Immature natural killer cell (primary cell): ENCODE results near the gene DOCK10. TPM values are rescaled to one million over a fixed set of nuclear protein-coding genes. Genes with fewer than 3 reads are reported as not detected.
"Not testable (repeated sequence)": the region's sequence is repeated elsewhere in the genome, so short reads cannot be mapped to it uniquely, and the experiment has no call there.

Experiments used
- DNase-seq, 3 donors: peaks; one replicate each; pipeline ENCODE4 v3.0.0; 2022; ENCODE audit warnings: mixed read lengths in 1 of 3
- H3K27ac Mint-ChIP-seq, 6 donors: one replicate each; pipeline ENCODE4 v1.8.0; 2020; ENCODE audit warnings: mixed read lengths in 6 of 6, mild to moderate bottlenecking in 5 of 6, inconsistent platforms in 4 of 6, moderate library complexity in 3 of 6
- H3K27me3 Mint-ChIP-seq, 3 donors: one replicate each; pipeline ENCODE4 v1.8.0; 2020 to 2021; ENCODE audit warnings: low read depth in 3 of 3, mild to moderate bottlenecking in 3 of 3, mixed read lengths in 3 of 3, moderate library complexity in 3 of 3, inconsistent platforms in 1 of 3
- H3K36me3 Mint-ChIP-seq, 3 donors: one replicate each; pipeline ENCODE4 v1.8.0; 2020; ENCODE audit warnings: mixed read lengths in 3 of 3, inconsistent platforms in 2 of 3, mild to moderate bottlenecking in 2 of 3
- H3K4me1 Mint-ChIP-seq, 2 donors: one replicate each; pipeline ENCODE4 v1.8.0; 2020; ENCODE audit warnings: inconsistent platforms in 2 of 2, mild to moderate bottlenecking in 2 of 2, mixed read lengths in 2 of 2, moderate library complexity in 1 of 2
- H3K4me3 Mint-ChIP-seq, 5 donors: one replicate each; pipeline ENCODE4 v1.8.0; 2020; ENCODE audit warnings: mild to moderate bottlenecking in 5 of 5, mixed read lengths in 5 of 5, inconsistent platforms in 3 of 5, moderate library complexity in 3 of 5
- H3K9me3 Mint-ChIP-seq, 6 donors: one replicate each; pipeline ENCODE4 v1.8.0; 2020; ENCODE audit warnings: mild to moderate bottlenecking in 6 of 6, mixed read lengths in 6 of 6, inconsistent platforms in 4 of 6, moderate library complexity in 3 of 6
- polyA plus RNA-seq, 3 donors: library from polyadenylated mRNA; unstranded; fragments of 300-500 nt; fragmentation: Illumina TruSeq; gene quantifications; one replicate each; pipeline ENCODE4 v1.2.3, GENCODE V29; 2021

Gene DOCK10
- polyA plus RNA-seq, 3 donors from 2014 or later: 10.2 to 61.9 (median 22.9) TPM

GRCh38 chr2:224957540-224958461 is 84.5 kb downstream of the DOCK10 start:
- DNase-seq: no peak
- peaks cover 0 to 4% (median 2%) of the 10 kb centered on the region in 3 donors for H3K27me3 Mint-ChIP-seq

GRCh38 chr2:224956706-224957105 is 85.6 kb downstream of the DOCK10 start:
- Mint-ChIP-seq H3K4me3 (no peak overlapping the region), H3K27me3 (peaks cover 0 to 4% (median 2%) of the 10 kb centered on the region in 3 donors), H3K27ac (peak overlapping the region; percentile 72 to 92 (median 88)), H3K4me1 (peaks cover 59 to 94% of the 10 kb centered on the region in 2 donors), H3K36me3 (no peaks in the 10 kb centered on the region), H3K9me3 (no peaks in the 10 kb centered on the region)
- DNase-seq: no peak

More at GRCh38 chr2:224957540-224958461, 84.5 kb downstream of the DOCK10 start:
- peak overlapping the region; percentile 19 to 75 (median 42) for H3K4me3 Mint-ChIP-seq
- H3K27ac Mint-ChIP-seq: peak overlapping the region; percentile 72 to 92 (median 88)
- no peaks in the 10 kb centered on the region for H3K36me3 Mint-ChIP-seq
- peaks cover 56 to 94% of the 10 kb centered on the region in 2 donors for H3K4me1 Mint-ChIP-seq
- H3K9me3 Mint-ChIP-seq: no peaks in the 10 kb centered on the region

GRCh38 chr2:224954980-224955379 is 87.3 kb downstream of the DOCK10 start:
- H3K4me3 Mint-ChIP-seq: no peak overlapping the region
- peaks cover 0 to 4% (median 0%) of the 10 kb centered on the region in 3 donors for H3K27me3 Mint-ChIP-seq
- H3K27ac Mint-ChIP-seq: peak overlapping the region in 3 of 6 donors; percentile 28 to 68 (median 40)
- H3K9me3 Mint-ChIP-seq: no peaks in the 10 kb centered on the region
- no peak for DNase-seq
- no peaks in the 10 kb centered on the region for H3K36me3 Mint-ChIP-seq
- H3K4me1 Mint-ChIP-seq: peaks cover 73 to 99% of the 10 kb centered on the region in 2 donors

- peak; percentile 36 to 45 (median 40) for DNase-seq
- Mint-ChIP-seq H3K9me3 (no peaks in the 10 kb centered on the region), H3K27me3 (peaks cover 0 to 4% (median 0%) of the 10 kb centered on the region in 3 donors), H3K27ac (peak overlapping the region; percentile 31 to 91 (median 85)), H3K4me3 (peak overlapping the region; percentile 41 to 74 (median 73)), H3K4me1 (peaks cover 81 to 99% of the 10 kb centered on the region in 2 donors), H3K36me3 (peaks cover 0 to 4% (median 0%) of the 10 kb centered on the region in 3 donors)
These were observed 89.2 kb downstream of the DOCK10 start for GRCh38 chr2:224952936-224953657.

- Mint-ChIP-seq H3K4me3 (peak overlapping the region; percentile 15 to 72 (median 48)), H3K27ac (peak overlapping the region; percentile 80 to 91 (median 88)), H3K36me3 (peaks cover 0 to 4% (median 0%) of the 10 kb centered on the region in 3 donors), H3K9me3 (no peaks in the 10 kb centered on the region), H3K4me1 (peaks cover 80 to 99% of the 10 kb centered on the region in 2 donors), H3K27me3 (peaks cover 0 to 4% (median 0%) of the 10 kb centered on the region in 3 donors)
- DNase-seq: no peak
These were observed 90.4 kb downstream of the DOCK10 start for GRCh38 chr2:224951723-224952481.

- Mint-ChIP-seq H3K27ac (peak overlapping the region in 5 of 6 donors; percentile 74 to 82 (median 80)), H3K27me3 (peaks cover 0 to 4% (median 0%) of the 10 kb centered on the region in 3 donors), H3K9me3 (no peaks in the 10 kb centered on the region), H3K4me1 (peaks cover 89 to 100% of the 10 kb centered on the region in 2 donors), H3K4me3 (peak overlapping the region in 1 of 5 donors; percentile 26), H3K36me3 (peaks cover 0 to 4% (median 0%) of the 10 kb centered on the region in 3 donors)
- no peak for DNase-seq
These were observed 93.4 kb downstream of the DOCK10 start for GRCh38 chr2:224948859-224949258.

GRCh38 chr2:224948005-224948404 is 94.3 kb downstream of the DOCK10 start:
- peaks cover 89 to 100% of the 10 kb centered on the region in 2 donors for H3K4me1 Mint-ChIP-seq
- H3K9me3 Mint-ChIP-seq: no peaks in the 10 kb centered on the region
- no peak for DNase-seq
- peaks cover 0 to 1% (median 0%) of the 10 kb centered on the region in 3 donors for H3K27me3 Mint-ChIP-seq
- H3K4me3 Mint-ChIP-seq: no peak overlapping the region
- H3K27ac Mint-ChIP-seq: peak overlapping the region in 5 of 6 donors; percentile 35 to 82 (median 71)
- peaks cover 0 to 4% (median 0%) of the 10 kb centered on the region in 3 donors for H3K36me3 Mint-ChIP-seq

- H3K9me3 Mint-ChIP-seq: no peaks in the 10 kb centered on the region
- H3K36me3 Mint-ChIP-seq: peaks cover 0 to 4% (median 0%) of the 10 kb centered on the region in 3 donors
- H3K27ac Mint-ChIP-seq: peak overlapping the region; percentile 80 to 99 (median 96)
- DNase-seq: no peak
- peak overlapping the region; percentile 86 to 98 (median 92) for H3K4me3 Mint-ChIP-seq
- peaks cover 0 to 1% (median 0%) of the 10 kb centered on the region in 3 donors for H3K27me3 Mint-ChIP-seq
- H3K4me1 Mint-ChIP-seq: peaks cover 89 to 100% of the 10 kb centered on the region in 2 donors
These were observed 94.7 kb downstream of the DOCK10 start for GRCh38 chr2:224947566-224947965.

- peaks cover 0 to 1% (median 0%) of the 10 kb centered on the region in 3 donors for H3K27me3 Mint-ChIP-seq
- peak; percentile 45 to 53 (median 46) for DNase-seq
- peak overlapping the region; percentile 80 to 99 (median 96) for H3K27ac Mint-ChIP-seq
- H3K9me3 Mint-ChIP-seq: no peaks in the 10 kb centered on the region
- peak overlapping the region; percentile 86 to 98 (median 92) for H3K4me3 Mint-ChIP-seq
- H3K4me1 Mint-ChIP-seq: peaks cover 90 to 100% of the 10 kb centered on the region in 2 donors
- peaks cover 0 to 4% (median 0%) of the 10 kb centered on the region in 3 donors for H3K36me3 Mint-ChIP-seq
These were observed 95.4 kb downstream of the DOCK10 start for GRCh38 chr2:224946895-224947294.

GRCh38 chr2:224944707-224945547 is 97.3 kb downstream of the DOCK10 start:
- Mint-ChIP-seq H3K4me1 (peaks cover 84 to 97% of the 10 kb centered on the region in 2 donors), H3K36me3 (peaks cover 0 to 4% (median 0%) of the 10 kb centered on the region in 3 donors)
- DNase-seq: no peak

GRCh38 chr2:224943601-224944041 is 98.6 kb downstream of the DOCK10 start:
- Mint-ChIP-seq H3K4me3 (peak overlapping the region in 4 of 5 donors; percentile 8 to 92 (median 67)), H3K4me1 (peaks cover 79 to 97% of the 10 kb centered on the region in 2 donors), H3K27ac (peak overlapping the region; percentile 5 to 84 (median 68))
- not testable (repeated sequence) for H3K36me3 Mint-ChIP-seq, DNase-seq, H3K27me3 Mint-ChIP-seq, H3K9me3 Mint-ChIP-seq

More at GRCh38 chr2:224944707-224945547, 97.3 kb downstream of the DOCK10 start:
- no peaks in the 10 kb centered on the region for H3K9me3 Mint-ChIP-seq
- H3K27ac Mint-ChIP-seq: peak overlapping the region; percentile 61 to 84 (median 74)
- peaks cover 0 to 1% (median 0%) of the 10 kb centered on the region in 3 donors for H3K27me3 Mint-ChIP-seq
- peak overlapping the region; percentile 53 to 92 (median 81) for H3K4me3 Mint-ChIP-seq

- Mint-ChIP-seq H3K36me3 (no peaks in the 10 kb centered on the region), H3K4me1 (peaks cover 81 to 97% of the 10 kb centered on the region in 2 donors), H3K27ac (peak overlapping the region in 5 of 6 donors; percentile 23 to 81 (median 55)), H3K4me3 (peak overlapping the region in 2 of 5 donors; percentile 56), H3K27me3 (peaks cover 0 to 1% (median 0%) of the 10 kb centered on the region in 3 donors), H3K9me3 (no peaks in the 10 kb centered on the region)
- DNase-seq: no peak
These were observed 100.3 kb downstream of the DOCK10 start for GRCh38 chr2:224941960-224942359.
